NCI-H128 (cell line): ENCODE measurements around the gene FBLN5.

Experiments used
- DNase-seq: peaks from one replicate; lab custom pipeline; 2025; ENCODE audit not compliant: unreplicated experiment; lab: John Stamatoyannopoulos, UW

The FBLN5 gene

DNA sequence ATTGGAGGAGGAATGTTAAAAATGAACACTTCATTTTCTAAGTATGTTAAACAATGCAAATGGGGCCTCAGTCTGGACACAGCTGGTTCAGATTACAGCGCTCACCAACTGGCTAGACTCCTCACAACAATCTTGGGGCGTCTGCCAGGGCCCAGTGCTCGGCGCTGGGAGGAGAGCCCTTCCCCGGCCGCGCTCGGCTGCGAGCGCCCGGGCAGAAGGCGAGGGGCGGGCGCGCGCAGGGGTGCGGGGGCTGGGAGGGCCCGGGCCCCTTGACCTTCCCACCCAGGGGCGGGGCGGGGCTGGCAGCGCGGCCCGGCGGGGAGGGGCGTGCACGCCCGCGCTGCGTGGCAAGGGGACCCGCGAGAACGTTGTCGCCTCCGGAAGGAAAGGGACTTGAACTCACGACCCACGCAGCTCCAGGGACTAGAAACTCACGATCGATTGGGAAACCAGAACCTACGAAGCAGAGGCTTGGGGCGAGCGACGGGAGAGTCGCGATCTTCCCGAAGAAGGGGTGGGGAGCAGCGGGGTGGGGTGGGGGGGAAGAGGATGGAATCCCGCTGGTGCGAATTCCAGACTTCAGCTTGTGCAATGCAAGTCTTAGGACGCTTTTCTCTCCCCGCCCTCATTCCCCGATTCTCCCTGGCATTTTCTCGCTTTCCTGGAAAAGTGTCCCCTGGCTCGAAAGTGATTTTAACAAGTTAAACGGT is at the start of gene FBLN5:
FBLN5 (minus strand) TSS at position 220 of the 710 bp plus-strand sequence. CDS start 465 bp downstream, outside the sequence.
- peak; percentile 16 for DNase-seq

GRCh38 chr14:91996948-91997371 is 49.5 kb upstream of the FBLN5 start:
- DNase-seq = no peak

DNA sequence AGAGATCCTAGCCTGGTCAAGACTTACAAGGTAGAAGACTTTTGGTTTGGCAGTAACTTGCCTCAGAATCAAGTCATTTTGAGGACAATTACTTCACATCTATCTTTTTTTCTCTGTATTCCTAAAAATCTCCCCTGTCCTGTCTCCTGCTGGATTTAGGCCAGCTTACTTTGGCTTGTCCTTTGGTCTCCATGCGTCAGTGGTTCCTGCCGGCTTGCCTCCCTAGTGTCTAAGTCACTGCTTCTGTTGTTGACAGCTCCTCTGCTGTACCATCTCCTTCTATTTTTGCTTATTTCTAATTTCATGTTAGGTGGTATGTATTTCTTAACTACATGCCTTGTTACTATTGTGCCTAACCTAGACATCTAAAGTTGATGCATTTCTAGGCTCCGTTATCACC is 39.7 kb upstream of the FBLN5 start:
- DNase-seq = no peak

GRCh38 chr14:91985521-91986255 is 38.2 kb upstream of the FBLN5 start:
- DNase-seq = no peak

GRCh38 chr14:91985008-91985407 is 37.5 kb upstream of the FBLN5 start:
- no peak for DNase-seq

DNA sequence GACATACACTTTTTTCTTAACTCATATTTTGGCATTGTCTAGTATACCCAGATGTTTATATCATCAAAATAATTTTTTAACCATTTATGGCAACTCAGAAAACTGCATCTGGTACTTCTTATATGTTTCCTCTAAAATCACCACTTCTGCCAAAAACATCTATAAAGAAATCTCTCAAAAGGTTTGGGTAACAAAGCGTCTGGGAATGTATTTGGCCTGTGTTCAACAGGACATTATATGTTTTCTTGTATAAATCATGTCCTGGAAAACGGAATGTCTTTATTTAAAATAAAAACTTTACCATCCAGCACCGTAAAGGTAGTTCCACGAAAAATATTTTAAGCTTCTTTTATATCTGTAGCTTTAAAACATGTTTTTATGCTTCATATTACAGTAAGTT is 36.1 kb upstream of the FBLN5 start:
- no peak for DNase-seq

GRCh38 chr14:91980157-91980556 is 32.7 kb upstream of the FBLN5 start:
- DNase-seq = no peak

GRCh38 chr14:91977884-91978283 is 30.4 kb upstream of the FBLN5 start:
- DNase-seq = no peak

DNA sequence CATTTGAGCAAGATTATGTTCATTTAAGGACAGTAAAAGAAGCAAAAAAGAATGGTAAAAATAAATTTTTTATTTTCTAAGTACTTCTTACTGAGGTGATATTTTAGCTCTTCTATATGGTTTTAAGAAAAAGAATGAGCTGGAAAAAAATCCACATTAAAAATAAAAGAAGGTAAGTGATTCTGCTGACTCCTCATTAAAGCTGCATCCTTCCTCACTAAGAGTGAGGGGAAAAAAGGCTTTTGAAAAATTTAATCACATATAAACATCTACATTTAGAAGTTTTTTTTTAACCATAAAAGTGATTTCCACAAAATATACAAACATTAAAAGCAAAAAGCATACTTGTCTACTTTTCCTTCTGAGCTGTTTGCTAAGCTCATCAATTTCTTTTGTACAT is 28.3 kb upstream of the FBLN5 start:
- no peak for DNase-seq

DNA sequence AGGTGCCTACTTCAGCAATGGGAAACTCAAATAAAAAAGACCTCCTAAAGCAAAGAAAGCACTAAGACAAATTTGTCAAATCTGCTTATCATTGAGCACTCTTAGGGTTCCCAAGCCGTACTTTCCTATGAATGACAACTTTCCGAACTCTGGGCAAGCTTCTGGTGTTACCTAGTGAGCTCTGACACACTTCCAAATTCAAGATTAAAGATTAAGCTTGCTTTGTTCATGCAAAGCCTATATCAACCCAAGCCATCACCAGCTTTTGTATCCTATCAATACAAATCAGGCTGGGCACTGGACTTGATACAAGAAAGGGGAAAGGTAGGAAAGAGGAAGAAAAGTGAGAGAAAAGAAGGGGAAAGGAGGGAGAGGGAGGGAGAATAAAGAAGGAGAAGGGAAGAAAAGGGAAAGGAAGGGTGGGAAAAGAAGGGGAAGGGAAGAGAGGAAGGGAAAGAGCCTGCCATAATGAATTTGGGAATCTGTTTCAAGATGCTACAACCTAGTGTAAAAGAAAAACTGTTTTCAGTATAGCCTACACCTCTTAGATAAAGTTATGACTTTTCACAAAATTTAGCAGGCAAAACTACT is 23.8 kb upstream of the FBLN5 start:
- no peak for DNase-seq

DNA sequence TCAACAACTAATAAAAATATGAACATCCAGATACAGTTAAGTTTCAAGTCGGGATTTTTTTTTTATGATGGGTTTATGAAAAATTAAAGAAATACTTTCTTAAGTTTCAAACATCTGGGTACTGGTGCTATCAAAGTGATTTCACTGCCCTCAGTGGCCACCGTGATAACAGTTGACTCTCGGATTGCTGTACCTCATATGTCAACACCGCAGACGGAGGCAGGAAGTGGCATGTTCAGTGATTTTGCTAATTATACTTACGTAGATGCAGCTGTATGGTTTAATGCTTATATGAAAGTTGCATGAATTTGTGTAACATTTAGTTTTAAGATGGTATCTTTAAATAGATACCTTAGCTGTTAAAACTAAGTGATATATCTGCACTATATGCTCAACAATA is 20.8 kb upstream of the FBLN5 start:
- DNase-seq = no peak

- no peak for DNase-seq
These were observed 17.2 kb upstream of the FBLN5 start for GRCh38 chr14:91964724-91965123.

- no peak for DNase-seq
These were observed 16.5 kb upstream of the FBLN5 start for GRCh38 chr14:91964011-91964410.

DNA sequence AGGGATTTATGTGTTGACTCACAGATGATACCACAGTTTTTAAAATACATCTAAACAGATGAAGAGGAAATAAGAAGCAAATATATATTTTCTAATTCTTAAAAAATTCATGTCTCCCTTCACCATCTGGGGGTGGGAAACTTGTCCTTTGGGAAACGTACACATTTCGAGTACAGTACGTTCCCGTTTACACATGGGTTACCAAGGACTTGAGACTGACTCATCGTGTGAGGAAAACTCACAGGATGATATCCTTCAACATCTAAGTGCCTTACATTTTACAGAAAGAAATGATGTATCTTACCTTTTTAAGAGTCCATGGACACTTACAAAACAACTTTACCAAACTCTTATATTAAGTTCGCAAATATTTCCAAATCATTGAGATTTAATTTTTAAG is 16.0 kb upstream of the FBLN5 start:
- DNase-seq = no peak

- DNase-seq = no peak
These were observed 14.1 kb upstream of the FBLN5 start for GRCh38 chr14:91961297-91962220.

- DNase-seq = no peak
These were observed 10.4 kb upstream of the FBLN5 start for GRCh38 chr14:91957876-91958313.

DNA sequence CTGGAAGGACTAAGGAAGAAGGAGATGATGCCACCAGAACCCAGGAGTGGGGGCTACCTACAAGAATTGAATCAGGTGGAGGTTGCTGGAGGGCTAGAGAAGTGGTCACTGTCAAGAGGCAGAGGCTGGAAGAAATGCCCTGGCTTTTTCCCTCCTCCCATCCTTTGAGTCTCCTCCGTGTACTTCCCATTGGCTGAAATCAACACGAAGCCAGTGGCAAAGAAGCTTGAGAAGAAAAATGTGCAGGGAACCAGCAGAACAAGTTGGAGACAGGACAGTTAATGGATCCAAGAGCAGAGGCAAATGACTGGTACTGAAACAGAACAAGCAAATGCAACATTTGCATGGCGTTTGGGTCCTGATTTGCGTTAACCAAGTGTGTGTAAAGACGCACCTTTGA is 9.1 kb upstream of the FBLN5 start:
- DNase-seq = no peak

DNA sequence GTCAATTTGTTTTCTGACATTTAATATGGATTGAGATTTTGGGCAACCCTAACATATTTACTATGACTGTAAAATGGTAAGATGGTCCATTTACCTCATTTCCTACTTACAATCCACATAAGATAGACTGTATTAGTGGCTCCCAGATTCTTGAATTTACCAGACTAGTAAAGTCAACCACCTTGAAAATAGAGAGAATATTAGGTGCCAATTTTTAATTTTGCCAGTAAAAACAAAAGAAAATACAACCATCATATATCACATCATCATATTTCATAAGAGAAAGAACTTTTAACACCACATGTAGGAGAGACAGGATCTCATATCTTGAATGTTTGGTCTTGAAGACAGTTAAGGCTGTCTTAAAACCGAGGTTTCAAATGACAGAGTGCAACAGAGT is 7.7 kb upstream of the FBLN5 start:
- DNase-seq = no peak

GRCh38 chr14:91953170-91953985 is 5.9 kb upstream of the FBLN5 start:
- DNase-seq = no peak
